GM19467 (cell line): ENCODE measurements around the gene NUP160.
"Not testable (repeated sequence)": the region's sequence is repeated elsewhere in the genome, so short reads cannot be mapped to it uniquely, and the experiment has no call there.

ENCODE experiments used
- ATAC-seq: cut with Tn5 transposase; IDR thresholded peaks from one replicate; pipeline ENCODE4 v1.9.1; 2021; ENCODE audit warnings: mild to moderate bottlenecking, moderate library complexity; ENCODE audit not compliant: unreplicated experiment

Gene NUP160

DNA sequence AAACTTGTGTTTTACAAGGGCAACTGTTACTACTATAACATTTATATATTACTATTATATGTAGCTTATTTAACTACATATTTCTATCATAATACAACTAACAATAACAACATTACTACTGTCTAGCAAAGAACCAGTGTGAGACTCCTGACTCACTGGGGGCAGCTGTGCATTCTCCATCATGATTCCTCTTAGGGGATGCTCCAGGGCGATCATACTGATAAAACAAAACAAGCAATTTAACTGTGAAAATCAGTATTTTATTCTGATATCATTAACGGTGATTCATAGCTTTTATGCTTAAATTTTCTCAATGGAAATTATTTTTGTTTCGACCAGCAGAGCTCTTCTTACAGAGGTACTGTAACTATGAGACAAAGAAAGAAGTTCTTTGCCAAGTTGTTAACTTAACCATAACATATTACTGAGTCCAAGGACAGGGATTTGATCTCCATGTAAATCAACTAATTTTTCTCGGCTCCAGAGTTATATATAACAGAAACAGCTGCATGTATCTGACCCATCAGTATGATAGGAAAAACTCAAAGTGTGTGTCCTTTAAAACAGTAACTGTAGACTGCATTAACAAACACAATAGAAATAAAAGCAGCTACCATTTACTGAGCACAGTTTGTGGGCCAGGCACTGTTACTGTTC is 56.2 kb downstream of the NUP160 start:
- ATAC-seq = no peak

DNA sequence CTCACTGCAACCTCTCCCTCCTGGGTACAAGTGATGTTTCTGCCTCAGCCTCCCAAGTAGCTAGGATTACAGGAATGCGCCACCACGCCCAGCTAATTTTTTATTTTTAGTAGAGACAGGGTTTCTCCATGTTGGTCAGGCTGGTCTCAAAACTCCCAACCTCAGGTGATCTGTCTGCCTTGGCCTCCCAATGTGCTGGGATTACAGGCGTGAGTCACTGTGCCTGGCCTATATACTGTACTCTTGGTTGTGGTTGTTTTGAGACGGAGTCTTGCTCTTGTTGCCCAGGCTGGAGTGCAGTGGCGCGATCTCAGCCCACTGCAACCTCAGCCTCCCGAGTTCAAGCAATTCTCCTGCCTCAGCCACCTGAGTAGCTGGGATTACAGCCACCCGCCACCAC is 58.1 kb downstream of the NUP160 start:
- ATAC-seq = not testable (repeated sequence)

DNA sequence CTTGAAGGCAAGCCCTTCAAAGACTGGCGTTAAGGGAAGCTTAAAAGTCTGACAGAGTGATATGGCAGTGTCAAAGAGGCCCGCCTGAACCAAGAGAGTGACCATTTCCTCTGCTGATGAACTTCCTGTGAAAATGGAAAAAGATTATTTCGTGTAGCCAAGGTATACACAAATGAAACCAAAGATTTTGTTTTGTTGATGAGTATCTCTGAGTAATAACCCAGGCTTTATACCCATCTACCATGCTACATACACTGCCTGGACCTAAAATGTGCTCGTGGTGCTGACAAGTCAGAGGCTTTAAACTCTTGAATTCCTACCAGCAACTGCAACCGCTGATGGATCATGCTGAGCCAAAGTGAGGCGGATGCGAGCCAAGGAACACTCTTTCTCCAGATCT is 60.0 kb downstream of the NUP160 start:
- no peak for ATAC-seq

DNA sequence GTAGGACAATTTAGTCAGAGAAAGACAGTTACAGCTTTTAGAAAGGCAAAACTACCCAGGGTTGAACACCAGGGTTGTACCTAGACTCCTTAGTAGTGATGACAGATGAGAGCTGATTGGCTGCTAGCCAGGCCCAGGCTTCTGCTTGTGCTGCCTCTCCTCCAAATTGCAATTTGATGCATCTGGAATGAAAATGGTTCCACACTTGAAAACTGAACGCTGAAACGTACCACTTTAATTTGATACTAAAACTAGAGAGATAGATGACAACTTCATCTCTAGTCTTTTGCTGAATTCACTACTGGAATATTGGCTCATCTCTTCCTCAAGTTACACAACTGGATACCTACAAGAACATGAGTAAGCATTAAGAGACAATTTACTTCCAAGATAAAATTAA is 61.8 kb downstream of the NUP160 start:
- ATAC-seq = no peak

DNA sequence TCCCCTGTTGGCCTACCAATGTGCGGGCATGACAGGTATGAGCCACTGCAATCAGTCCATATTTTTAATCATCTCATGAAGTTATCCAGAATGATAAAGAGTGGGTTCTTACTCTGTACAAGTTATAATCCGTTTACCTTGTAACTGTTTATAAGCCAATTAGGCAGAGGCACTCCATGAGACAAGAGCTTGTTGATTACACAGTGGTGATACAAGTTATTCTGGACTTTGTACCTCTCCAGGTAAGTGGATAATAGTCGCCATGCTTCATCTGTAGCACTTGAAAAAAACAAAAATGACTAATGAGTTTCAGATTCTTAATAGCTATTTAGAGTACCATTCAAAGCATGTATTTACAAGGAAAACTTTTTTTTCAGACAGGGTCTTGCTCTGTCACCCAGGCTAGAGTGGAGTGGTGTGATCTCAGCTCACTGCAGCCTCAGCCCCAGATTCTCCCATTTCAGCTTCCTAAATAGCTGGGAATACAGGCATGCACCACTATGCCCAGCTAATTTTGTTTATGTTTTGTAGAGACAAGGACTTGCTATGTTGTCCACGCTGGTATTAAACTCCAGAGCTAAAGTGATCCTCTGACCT is 63.3 kb downstream of the NUP160 start:
- no peak for ATAC-seq

DNA sequence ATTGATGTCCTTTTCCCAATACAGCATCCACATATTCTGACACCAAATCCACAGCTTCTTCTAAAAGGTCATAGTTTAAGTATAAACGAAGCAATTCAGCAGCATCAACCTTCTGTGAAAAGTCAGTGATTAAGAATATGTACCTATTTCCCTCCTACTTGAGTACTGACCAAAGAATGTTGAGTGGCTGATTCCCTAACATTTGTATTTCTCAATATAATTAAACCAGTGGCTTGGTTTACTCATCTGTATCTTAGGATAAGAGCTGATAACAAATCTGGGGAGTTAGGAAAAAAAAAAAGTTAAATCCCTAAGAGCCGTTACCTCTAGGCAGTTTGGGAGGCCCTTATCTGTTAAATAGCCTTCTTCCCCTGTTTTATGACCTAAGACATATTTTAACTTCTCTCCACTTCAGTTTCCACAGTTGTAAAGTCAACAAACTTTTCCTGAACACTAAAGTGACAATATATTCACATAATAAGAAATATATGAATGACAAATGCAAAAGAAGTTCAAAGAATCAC is 65.0 kb downstream of the NUP160 start:
- no peak for ATAC-seq

DNA sequence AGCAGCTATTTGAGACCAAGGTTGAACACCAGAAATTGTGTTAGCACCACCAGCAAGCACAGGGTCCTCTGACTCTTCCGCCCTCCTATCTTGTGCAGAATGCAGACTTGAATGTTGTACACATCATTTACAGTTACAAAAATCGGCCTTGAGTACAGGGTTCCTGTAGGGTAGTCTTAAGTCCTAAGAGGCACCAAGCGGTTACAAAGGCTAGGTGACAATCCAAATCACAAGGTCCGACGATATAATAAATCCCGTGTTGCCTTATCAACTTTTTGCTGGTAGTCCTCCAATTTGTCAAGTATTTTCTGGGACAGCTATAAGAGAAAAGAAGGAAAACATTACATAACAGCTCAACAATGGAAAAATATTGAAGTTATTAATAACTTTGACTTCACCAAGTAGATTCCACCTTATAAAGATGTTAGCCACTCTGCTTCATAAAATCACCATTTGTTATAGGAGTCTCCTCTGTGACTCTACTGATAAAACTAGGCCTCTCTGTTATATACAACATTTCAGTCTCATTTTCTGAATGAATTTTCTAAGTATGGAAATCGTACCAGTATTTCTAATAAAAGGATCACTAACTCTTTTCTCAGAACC is 69.2 kb downstream of the NUP160 start:
- no peak for ATAC-seq

DNA sequence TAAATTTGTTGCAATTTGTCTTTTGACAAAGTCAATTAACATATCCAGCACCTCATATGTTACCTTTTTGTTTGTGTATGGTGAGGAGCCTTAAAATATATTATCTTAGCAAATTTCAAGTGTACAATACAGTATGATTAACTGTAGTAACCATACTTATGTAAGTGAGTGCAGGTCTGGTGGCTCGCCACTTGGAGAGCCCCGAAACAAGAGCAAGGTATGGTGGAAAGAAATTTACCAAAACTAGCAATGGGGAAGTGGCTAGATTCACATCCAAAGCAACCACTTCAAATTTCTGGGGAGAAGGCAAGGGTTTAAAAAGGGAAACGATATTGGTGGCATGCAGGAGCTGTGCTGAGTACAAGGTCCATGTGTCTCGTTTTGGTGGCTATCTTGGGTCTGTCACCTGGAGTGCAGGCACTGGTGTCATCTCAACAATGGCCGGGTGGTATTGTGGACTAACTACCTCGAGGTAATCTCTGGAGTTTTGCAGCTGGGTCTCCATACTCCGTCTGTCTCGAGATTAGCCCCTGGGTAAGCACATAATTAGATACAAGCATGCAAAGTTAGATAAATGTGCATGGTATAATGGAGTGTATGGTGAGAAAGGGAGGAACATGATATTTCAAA is 72.8 kb downstream of the NUP160 start:
- no peak for ATAC-seq

DNA sequence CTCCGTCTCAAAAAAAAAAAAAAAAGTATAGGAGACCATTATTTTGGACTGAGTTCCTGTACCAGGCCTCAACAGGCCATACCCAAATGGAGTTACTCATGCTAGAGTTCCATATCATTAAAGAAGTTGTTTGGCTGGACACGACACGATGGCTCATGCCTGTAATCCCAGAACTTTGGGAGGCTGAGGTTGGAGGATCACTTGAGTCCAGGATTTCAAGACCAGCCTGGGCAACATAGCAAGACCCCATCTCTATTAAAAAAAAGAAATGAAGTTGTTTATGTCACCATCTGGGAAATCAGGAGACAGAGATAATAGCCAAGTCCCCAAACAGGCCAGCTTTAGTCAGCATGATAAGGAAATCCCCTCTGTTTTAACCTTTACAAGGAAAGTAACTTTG is 74.3 kb downstream of the NUP160 start:
- no peak for ATAC-seq

DNA sequence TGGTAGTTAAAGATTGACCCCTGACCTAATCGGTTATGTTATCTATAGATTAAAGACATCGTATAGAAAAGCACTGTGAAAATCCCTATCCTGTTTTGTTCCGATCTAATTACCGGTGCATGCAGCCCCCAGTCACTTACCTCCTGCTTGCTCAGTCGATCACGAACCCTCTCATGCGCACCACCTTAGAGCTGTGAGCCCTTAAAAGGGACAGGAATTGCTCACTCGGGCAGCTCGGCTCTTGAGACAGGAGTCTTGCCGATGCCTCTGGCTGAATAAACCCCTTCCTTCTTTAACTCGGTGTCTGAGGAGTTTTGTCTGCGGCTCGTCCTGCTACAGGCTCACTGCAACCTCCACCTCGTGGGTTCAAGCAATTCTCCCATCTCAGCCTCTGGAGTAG is 78.6 kb downstream of the NUP160 start:
- not testable (repeated sequence) for ATAC-seq

DNA sequence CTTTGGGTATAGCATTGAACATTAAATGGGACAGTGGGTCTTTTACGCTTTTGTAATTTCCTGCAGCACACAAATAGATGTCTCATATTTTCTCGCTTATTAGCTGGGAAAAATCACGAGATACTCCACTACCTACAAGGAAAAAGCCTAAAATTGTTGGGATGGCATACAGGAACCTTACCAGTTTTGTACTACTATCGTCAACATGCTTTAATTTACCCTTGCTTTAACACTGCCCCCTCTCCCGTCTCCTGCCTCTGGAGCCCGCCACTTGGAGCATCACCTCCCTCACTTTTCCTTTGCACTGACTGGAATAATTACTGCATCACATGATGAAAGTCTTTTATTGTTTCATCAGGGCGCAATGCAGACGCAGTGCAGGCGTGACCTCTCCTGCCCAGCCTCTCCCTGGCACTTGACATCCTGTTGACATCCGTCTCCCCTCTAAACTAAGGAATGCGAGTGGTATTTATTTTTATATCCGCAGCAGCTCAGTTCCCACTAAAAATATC is 80.0 kb downstream of the NUP160 start:
- no peak for ATAC-seq

DNA sequence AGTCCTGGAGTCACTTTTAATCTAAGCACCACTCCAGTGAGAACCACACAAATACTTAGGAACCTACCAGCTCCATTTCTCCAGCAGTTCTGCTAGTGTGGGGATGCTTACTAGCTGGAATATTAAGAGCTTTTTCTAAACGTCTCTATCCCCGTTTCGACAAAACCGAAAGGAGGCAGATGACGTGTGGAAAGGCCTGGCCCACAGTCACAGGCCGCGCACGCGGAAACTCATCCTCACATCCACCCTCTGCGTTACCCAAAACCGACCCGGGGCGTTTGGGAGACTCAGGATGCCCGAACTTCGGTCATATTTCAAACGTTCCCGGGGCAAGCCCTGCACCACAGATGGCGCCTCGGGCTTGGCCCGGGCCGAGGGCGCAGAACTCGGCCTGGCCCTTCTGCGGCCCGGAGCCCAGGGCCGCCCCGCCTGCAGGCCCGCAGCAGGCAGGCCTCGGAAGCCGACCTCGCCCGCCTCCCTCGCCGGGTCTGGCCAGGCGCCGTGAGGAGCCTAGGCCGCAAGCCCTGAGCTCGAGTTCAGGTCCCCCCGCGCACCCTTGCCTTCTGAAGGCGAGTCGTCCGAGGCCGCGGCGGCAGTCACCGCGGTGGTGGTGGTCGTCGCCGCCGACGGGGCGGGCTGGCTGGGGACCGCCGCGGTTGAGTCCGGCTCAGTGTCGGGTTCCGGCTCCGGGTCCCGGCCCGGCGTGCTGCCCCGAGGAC is 81.5 kb downstream of the NUP160 start:
- ATAC-seq = peak; percentile 24

DNA sequence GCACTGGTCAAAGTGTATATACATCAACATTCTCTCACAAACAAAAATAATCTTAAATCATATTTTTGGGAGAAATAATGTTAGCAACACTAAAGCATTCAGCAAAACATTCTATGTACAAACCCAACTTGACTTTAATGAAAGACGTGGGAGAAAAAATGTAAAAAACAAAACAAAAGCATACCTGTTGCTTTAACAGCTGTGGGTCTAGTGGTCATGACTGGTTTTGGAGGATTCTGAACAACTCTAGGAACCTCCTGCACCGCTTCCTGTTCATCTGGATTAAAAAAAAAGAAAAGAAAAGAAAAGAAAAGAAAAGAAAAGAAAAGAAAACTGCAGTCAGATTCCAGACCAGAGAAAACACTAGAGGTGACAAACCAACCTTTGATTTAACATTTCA is 83.1 kb downstream of the NUP160 start:
- ATAC-seq = no peak

DNA sequence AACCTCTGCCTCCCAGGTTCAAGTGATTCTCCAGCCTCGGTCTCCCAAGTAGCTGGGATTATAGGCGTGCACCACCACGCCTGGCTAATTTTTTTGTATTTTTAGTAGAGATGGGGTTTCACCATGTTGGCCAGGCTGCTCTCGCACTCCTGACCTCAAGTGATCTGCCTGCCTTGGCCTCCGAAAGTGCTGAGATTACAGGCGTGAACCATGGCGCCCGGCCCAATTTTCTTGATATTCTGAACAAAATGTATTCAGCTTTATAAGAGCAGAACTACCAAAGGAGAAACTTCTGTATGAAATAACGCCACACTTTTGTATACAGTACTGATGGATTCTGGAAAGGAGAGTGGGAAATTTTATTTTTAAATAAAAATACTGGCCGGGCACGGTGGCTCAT is 88.9 kb downstream of the NUP160 start:
- ATAC-seq = not testable (repeated sequence)

DNA sequence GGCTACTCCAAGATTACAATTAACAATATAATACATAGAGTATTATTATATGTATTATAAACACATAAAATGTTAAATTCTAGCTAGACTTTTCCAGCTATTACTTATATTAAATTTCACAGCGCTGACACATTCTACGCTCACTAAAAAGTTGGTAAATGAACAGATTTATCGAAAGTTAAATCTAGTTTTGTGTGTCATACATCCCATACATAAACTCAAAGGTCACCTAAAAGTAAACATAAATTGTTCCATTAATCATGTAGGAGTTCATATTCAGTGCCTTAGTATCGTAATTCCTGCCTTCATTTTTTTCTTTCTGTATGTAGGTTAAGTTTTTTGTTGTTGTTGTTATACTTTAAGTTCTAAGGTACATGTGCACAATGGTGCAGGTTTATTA is 91.9 kb downstream of the NUP160 start:
- ATAC-seq = no peak

DNA sequence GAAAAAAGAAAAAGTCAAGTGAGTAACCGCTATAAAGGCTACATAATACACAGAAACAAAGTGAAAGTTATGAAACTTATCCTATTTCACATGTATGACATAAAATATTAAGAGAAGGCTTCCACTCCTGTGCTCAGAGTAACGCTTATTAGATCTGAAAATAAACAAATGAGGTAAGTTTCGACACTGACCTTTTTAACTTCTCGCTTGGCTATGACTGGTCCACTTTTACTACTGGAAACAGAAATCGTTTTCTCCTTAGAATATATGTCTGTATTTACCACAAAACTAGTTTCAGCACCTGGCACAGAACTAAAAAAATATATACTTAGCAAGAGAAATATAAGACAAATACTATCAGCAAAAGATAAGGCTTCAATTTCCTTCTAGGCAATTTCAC is 97.4 kb downstream of the NUP160 start:
- ATAC-seq = no peak

DNA sequence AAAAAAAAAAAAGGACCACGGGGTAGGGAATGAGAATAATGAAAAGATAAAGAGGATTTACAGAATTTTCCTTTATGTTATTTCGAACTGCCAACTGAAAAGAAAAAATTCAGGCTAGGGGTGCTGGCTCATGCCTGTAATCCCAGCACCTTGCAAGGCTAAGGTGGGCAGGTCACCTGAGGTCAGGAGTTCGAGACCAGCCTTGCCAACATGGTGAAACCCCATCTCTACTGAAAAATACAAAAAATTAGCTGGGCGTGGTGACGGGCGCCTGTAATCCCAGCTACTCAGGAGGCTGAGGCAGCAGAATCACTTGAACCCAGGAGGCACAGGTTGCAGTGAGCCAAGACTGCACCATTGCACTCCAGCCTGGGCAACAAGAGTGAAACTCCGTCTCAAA is 105.7 kb downstream of the NUP160 start:
- not testable (repeated sequence) for ATAC-seq

DNA sequence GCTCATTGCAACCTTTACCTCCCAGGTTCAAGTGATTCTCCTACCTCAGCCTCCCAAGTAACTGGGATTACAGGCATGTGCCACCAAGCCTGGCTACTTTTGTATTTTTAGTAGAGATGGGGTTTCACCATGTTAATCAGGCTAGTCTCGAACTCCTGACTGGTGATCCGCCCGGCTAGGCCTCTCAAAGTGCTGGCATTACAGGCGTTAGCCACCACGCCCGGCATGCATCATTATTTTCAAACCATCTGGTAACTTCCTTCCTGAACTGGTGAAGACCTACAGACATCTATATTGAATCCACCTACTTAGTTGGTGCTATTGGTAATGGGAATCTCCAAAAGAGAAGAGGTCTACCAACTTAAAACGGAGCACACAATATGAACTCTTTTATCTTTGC is 110.3 kb downstream of the NUP160 start:
- ATAC-seq = not testable (repeated sequence)

DNA sequence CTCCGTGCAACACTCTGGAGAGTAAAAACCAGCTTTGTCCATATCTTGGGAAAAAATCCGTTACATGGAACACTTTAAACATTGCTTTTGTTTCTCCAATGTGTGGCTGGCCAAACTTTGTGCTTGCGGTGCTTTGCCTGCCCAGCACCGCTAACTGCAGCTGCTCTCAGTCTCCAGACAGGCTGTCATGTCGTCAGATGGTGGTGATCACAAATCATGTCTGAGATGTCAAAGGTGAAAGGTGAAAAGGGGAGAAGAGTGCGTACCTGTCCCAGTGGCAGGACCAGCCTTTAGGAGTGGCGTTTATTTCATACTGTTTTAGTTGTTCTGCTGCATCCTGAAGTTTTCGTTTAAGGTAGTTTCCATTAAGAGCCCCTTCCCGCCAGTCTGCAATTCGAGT is 115.9 kb downstream of the NUP160 start:
- no peak for ATAC-seq

DNA sequence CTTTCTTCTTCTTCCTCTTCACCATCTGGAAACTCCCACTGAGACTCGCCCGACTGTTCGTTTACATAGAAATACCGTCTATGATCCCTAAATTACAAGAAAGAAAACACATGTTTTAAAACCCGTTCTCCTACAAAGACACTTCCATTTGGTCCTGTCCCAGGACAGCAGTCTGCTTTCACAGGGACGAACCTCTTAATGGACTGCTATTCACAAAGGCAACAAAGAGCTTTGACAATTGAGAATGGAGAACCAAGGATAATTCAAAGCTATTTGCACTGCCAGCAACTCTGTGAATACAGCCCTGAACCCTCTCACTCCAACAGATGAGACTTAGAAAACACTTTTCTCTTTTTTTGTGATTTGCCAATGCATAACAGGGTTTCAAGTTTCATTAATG is 116.7 kb downstream of the NUP160 start:
- no peak for ATAC-seq
